Iris pigment epithelial cell (primary cell): Measurements from ENCODE around the gene TPSD1.
"Not testable (repeated sequence)": the region's sequence is repeated elsewhere in the genome, so short reads cannot be mapped to it uniquely, and the experiment has no call there.

Source experiments
- DNase-seq: peaks from one replicate; pipeline ENCODE4 v3.0.0-alpha.2; 2011; ENCODE audit warnings: low read depth

The TPSD1 gene

DNA sequence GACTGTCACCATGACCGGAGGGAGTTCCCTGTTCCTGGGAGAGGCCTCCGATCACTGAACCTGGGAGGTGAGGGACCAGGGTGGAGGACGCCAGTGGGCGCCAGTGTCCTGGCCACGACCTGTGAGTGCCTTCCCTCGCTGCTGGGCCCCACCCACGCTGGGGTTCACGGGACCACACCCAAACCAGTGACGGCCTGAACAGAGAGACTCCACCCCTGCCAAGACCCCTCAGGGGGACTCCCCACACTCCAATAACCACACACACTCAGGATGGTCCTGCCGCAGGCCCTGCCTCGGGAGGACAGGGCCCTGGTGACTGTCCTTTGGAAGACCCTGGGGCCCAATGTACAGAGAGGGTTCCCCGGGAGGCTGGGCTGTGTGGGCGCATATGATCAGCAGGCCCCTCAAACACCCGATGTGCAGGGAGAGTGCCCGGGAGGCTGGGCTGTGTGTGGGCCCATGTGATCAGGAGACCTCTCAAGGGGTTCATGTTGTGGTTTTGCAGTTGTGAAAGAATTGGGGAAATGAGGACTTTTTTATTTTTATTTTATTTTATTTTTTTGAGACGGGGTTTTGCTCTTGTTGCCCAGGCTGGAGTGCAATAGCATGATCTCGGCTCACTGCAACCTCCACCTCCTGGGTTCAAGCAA lies 26.6 kb downstream of the TPSD1 start:
- no peak for DNase-seq

DNA sequence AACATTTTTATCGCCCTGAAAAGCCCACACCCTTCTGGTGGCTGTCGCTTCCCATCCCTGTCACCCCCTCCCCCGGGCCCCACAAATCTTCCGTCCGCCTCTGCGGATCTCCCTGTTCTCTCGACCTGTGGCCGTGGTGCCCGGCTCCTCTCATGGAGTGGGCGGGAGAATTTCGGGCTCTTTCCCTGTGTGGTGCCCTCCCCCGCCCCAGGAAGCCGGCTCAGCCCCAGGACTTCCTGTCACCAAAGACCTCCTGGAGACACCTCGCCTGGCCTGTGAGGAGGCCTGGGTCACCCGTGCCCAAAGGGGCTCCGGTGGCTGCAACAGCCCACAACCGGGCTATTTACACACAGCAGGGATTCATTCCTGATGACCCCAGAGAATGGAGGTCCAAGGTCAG lies 27.4 kb downstream of the TPSD1 start:
- DNase-seq: no peak

DNA sequence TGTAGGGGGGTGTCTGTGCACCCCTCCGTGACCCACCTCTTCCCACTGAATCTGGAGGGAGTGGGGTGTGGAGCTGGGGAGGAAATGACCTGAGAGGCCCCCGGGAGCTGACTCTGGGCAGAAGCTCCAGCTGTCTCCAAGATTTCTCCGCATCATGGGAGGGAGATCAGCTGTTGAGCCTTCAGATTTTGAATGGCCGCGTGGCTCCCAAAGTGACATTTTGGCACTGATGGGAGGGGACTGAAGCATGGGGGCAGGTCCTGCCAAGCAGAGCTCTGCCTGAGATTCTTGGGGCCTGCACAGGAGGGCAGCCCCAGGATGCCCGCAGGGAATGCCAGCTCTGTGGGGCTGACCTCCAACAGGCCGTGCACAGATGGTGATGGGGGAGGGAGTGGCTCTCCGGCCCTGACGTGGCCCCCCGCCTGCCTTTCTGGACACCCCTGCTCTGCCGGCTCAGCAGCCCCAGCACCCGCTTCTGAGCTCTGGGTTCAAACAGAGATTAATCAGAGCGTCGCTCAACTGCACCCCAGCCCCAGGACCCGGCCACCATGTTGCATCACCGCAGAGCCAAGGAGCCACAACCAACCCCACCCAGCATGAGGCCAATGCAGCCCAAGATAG lies 28.2 kb downstream of the TPSD1 start:
- no peak for DNase-seq

DNA sequence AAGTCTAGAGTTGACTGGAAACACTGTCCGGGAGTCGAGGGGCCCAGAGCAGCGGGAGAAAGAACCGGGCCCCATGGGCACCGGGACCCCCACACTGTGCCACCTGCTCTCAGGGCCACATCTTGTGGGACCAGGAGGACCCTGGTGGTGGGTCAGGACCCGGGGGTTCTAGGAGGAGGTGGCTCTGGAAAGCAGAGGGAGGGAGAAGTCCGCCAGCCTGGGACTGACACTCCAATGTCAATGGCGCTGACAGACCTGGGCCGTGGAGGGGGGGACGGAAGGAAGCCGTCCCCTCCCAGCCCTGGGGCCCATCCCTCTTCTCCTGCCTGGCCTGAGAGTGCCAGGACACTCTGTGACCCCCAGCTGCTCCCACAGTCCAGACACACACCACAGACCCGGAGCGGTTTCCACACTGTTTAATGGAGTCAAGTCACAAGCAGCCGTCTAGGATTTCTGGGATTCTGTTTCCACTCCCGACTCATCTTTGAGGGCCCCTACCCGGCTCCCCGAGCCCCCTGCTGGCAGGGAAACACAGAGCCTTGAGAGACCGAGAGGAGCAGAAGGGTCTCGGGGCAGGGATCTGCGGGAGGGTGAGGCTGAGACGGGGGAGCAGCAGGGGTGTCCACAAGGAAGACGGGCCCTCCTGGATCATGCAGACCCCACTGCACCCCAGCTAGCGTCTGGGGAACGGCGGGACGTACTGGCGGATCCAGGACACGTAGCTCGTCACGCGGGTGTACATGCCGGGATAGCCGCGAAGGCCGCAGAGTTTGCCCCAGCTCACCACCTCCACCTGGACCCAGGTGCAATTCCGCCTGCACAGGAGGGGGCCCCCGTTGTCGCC lies 30.0 kb downstream of the TPSD1 start:
- no peak for DNase-seq

GRCh38 chr16:1286513-1287094 lies 30.7 kb downstream of the TPSD1 start:
- no peak for DNase-seq

- DNase-seq: no peak
Measured at GRCh38 chr16:1287982-1288670, 32.3 kb downstream of the TPSD1 start.

- DNase-seq: no peak
Measured at GRCh38 chr16:1288813-1289476, 33.1 kb downstream of the TPSD1 start.

- DNase-seq: no peak
Measured at GRCh38 chr16:1289477-1289866, 33.6 kb downstream of the TPSD1 start.

DNA sequence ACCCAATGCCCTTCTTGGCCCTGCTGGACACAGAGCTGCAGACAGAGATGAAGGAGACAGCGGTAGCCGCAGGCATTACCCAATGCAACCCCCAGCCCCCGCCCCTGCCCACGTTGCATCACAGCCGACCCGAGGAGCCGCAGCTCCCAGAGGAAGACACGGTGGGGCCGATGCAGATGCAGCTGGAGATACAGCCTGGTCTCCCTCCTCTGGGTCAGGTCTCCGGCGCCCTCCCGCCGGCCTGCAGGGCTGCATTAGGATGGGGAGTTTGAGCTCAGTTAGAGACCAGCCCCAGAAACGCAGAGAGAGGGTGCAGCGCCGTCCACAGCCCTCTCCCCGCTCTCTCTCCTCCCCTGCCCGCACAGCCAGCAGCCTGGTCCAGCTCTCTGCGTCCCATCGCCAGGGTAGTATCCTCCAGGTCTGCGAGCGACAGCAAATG lies 34.2 kb downstream of the TPSD1 start:
- DNase-seq: peak; percentile 20

DNA sequence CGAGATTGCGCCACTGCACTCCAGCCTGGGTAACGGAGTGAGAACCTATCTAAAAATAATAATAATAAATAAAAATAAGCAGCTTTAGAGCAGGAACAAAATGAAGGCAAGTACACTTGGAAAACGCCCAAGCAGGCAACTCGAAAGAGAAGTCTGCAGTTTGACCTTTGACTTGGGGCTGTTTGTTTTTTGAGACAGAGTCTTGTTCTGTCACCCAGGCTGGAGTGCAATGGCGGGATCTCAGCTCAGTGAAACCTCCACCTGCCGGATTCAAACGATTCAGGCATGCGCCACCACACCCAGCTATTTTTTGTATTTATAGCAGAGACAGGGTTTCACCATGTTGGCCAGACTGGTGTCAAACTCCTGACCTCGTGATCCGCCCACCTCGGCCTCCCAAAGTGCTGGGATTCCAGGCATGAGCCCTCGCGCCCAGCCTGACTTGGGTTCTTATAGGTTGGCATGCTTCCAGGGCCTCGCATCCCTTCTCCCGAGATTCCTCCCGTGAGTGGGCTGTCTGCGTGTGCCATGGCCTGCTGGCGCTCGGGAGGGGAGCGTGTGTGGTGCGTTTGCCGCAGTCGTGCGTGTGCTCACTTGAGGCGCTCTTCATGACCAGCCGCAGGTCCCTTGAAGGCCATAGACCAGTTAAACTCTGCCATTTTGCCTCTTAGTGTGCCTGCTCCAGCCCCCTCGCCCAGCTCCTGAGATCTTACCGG lies 35.1 kb downstream of the TPSD1 start:
- DNase-seq: no peak

GRCh38 chr16:1291576-1291974 lies 35.7 kb downstream of the TPSD1 start:
- DNase-seq: no peak

GRCh38 chr16:1292208-1292607 lies 36.3 kb downstream of the TPSD1 start:
- DNase-seq: not testable (repeated sequence)

GRCh38 chr16:1292808-1293207 lies 36.9 kb downstream of the TPSD1 start:
- not testable (repeated sequence) for DNase-seq

- DNase-seq: no peak
Measured at GRCh38 chr16:1293921-1294656, 38.2 kb downstream of the TPSD1 start.

- no peak for DNase-seq
Measured at GRCh38 chr16:1295465-1295864, 39.6 kb downstream of the TPSD1 start.

- not testable (repeated sequence) for DNase-seq
Measured at GRCh38 chr16:1296688-1297017, 40.8 kb downstream of the TPSD1 start.

- peak; percentile 56 for DNase-seq
Measured at GRCh38 chr16:1297018-1297696, 41.3 kb downstream of the TPSD1 start.

DNA sequence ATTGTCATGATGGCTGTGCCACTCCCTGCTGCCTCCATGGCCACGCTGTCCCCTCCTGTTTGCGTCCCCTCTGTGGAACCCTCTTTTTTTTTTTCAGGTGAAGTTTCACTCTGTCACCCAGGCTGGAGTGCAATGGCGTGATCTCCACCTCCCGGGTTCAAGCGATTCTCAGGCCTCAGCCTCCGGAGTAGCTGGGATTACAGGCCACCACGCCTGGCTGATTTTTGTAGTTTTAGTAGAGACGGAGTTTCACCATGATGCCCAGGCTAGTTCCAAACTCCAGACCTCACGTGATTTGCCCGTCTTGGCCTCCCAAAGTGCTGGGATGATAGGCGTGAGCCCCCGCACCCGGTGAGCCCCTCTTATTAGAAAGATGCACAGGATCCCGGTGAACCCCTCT lies 42.5 kb downstream of the TPSD1 start:
- DNase-seq: no peak

- no peak for DNase-seq
Measured at GRCh38 chr16:1299012-1299867, 43.4 kb downstream of the TPSD1 start.
